GM23338 (cell line): ENCODE data around the gene ARHGEF16. TPM values are rescaled to one million over a fixed set of nuclear protein-coding genes. Genes with fewer than 3 reads are reported as not detected.

Experiments used
- ATAC-seq: fragments of 200-7000 bp; cut with Tn5 transposase; 3 replicates; pipeline ENCODE4 v1.9.1; 2020
- DNase-seq: peaks from one replicate; pipeline ENCODE4 v3.0.0-alpha.2; 2015; ENCODE audit warnings: low spot score
- H2AFZ ChIP-seq: fragments of 200-600 bp; sonication (generic); 2 replicates; pipeline ENCODE4 v1.8.0; 2016; ENCODE audit warnings: antibody characterized with exemption, mild to moderate bottlenecking, moderate library complexity
- H3F3A ChIP-seq: fragments of 200-600 bp; sonication (generic); replicated peaks from 2 replicates; pipeline ENCODE4 v1.8.0; 2017; ENCODE audit warnings: antibody characterized with exemption, mixed run types, low read depth
- H3K27ac ChIP-seq: fragments of 200-600 bp; sonication (generic); 2 replicates; pipeline ENCODE4 v1.6.1; 2016; ENCODE audit warnings: low read depth
- H3K27me3 ChIP-seq: fragments of 200-600 bp; sonication (generic); 2 replicates; pipeline ENCODE4 v1.8.0; 2016; ENCODE audit warnings: mild to moderate bottlenecking, mixed run types, moderate library complexity; ENCODE audit not compliant: insufficient read depth
- H3K36me3 ChIP-seq: fragments of 200-600 bp; sonication (generic); 2 replicates; pipeline ENCODE4 v1.8.0; 2016; ENCODE audit warnings: mild to moderate bottlenecking; ENCODE audit not compliant: insufficient read depth
- H3K4me1 ChIP-seq: fragments of 200-600 bp; sonication (generic); 2 replicates; pipeline ENCODE4 v1.8.0; 2016; ENCODE audit warnings: mild to moderate bottlenecking, moderate library complexity; ENCODE audit not compliant: insufficient read depth
- H3K4me2 ChIP-seq: fragments of 200-600 bp; sonication (generic); 2 replicates; pipeline ENCODE4 v1.7.1; 2017; ENCODE audit warnings: mixed run types
- H3K4me3 ChIP-seq: fragments of 200-600 bp; sonication (generic); 2 replicates; pipeline ENCODE4 v1.6.1; 2016; ENCODE audit warnings: mixed run types
- H3K79me2 ChIP-seq: fragments of 200-600 bp; sonication (generic); replicated peaks from 2 replicates; pipeline ENCODE4 v1.8.0; 2017; ENCODE audit warnings: mild to moderate bottlenecking; ENCODE audit not compliant: insufficient read depth
- H3K9me2 ChIP-seq: fragments of 200-600 bp; sonication (generic); 2 replicates; pipeline ENCODE4 v1.8.0; 2017; ENCODE audit not compliant: insufficient read depth
- H4K20me1 ChIP-seq: fragments of 200-600 bp; sonication (generic); replicated peaks from 2 replicates; pipeline ENCODE4 v1.8.0; 2017; ENCODE audit warnings: mild to moderate bottlenecking; ENCODE audit not compliant: insufficient read depth
- H3K27ac Mint-ChIP-seq: 2 replicates; pipeline ENCODE4 v1.8.0; 2020; ENCODE audit warnings: inconsistent platforms, mild to moderate bottlenecking, moderate library complexity, mixed read lengths
- H3K27me3 Mint-ChIP-seq: 3 replicates; pipeline ENCODE4 v1.8.0; 2022; ENCODE audit warnings: low read depth, mild to moderate bottlenecking, moderate library complexity, mixed read lengths, inconsistent platforms; ENCODE audit not compliant: insufficient read depth, poor library complexity
- H3K36me3 Mint-ChIP-seq: 3 replicates; pipeline ENCODE4 v1.8.0; 2021; ENCODE audit warnings: low read depth, mild to moderate bottlenecking, inconsistent platforms, moderate library complexity, mixed read lengths
- H3K4me1 Mint-ChIP-seq: 3 replicates; pipeline ENCODE4 v1.8.0; 2020; ENCODE audit warnings: mild to moderate bottlenecking, inconsistent platforms, mixed read lengths
- H3K4me3 Mint-ChIP-seq: 3 replicates; pipeline ENCODE4 v1.8.0; 2021; ENCODE audit warnings: moderate library complexity, mild to moderate bottlenecking, inconsistent platforms, mixed read lengths
- H3K9me3 Mint-ChIP-seq: 3 replicates; pipeline ENCODE4 v1.8.0; 2020; ENCODE audit warnings: moderate library complexity, mild to moderate bottlenecking, inconsistent platforms, mixed read lengths
- ETS1 ChIP-seq: IDR thresholded peaks from 2 replicates; pipeline ENCODE4 v1.6.1; 2016; ENCODE audit warnings: antibody characterized with exemption
- EZH2 ChIP-seq: fragments of 200-600 bp; sonication (generic); IDR thresholded peaks from one replicate; pipeline ENCODE4 v1.8.0; 2017; ENCODE audit warnings: antibody characterized with exemption, mild to moderate bottlenecking, low read depth; ENCODE audit not compliant: unreplicated experiment
- EZH2phosphoT487 ChIP-seq: fragments of 200-600 bp; sonication (generic); IDR thresholded peaks from one replicate; pipeline ENCODE4 v1.8.1; 2018; ENCODE audit warnings: antibody characterized with exemption; ENCODE audit not compliant: unreplicated experiment
- JUNB ChIP-seq: IDR thresholded peaks from one replicate; pipeline ENCODE4 v1.6.1; 2016; ENCODE audit warnings: antibody characterized with exemption; ENCODE audit not compliant: unreplicated experiment
- NANOG ChIP-seq: IDR thresholded peaks from 2 replicates; pipeline ENCODE4 v1.6.1; 2016; ENCODE audit warnings: antibody characterized with exemption, borderline replicate concordance
- STAT1 ChIP-seq: IDR thresholded peaks from one replicate; pipeline ENCODE4 v1.6.1; 2016; ENCODE audit warnings: antibody characterized with exemption; ENCODE audit not compliant: unreplicated experiment
- ZNF114 ChIP-seq: fragments of 250-450 bp; sonication (Bioruptor Pico); IDR thresholded peaks from 2 replicates; pipeline ENCODE4 v1.5.0; 2020; ENCODE audit warnings: mild to moderate bottlenecking, moderate library complexity
- ZNF331 ChIP-seq: fragments of 250-450 bp; sonication (Bioruptor Pico); IDR thresholded peaks from 2 replicates; pipeline ENCODE4 v1.5.0; 2020; ENCODE audit warnings: low read depth, mild to moderate bottlenecking, moderate library complexity
- polyA plus RNA-seq: library from polyadenylated mRNA; unstranded; fragments of >200 nt; fragmentation: Nextera tagmentation; extraction: Ambion mirVana; gene quantifications from 2 replicates; pipeline ENCODE4 v1.2.1, GENCODE V29; 2016
- total RNA-seq: library from RNA; depleted of rRNA; stranded (reverse); fragments of >200 nt; shearing (Covaris generic); gene quantifications from 2 replicates; pipeline ENCODE4 v1.2.3, GENCODE V29; 2014
- TF ChIP-seq, protein P1 (sequence below): fragments of 250-450 bp; sonication (Bioruptor Pico); IDR thresholded peaks from 2 replicates; pipeline ENCODE4 v1.5.0; 2020; ENCODE audit warnings: mild to moderate bottlenecking, moderate library complexity
- TF ChIP-seq, protein P2 (sequence below): IDR thresholded peaks from one replicate; pipeline ENCODE4 v1.6.1; 2018; ENCODE audit warnings: antibody characterized with exemption; ENCODE audit not compliant: unreplicated experiment

The ARHGEF16 gene
- total and polyA plus RNA-seq, 2 experiments from 2014 or later = 12.2 to 29.3 TPM

- TF ChIP-seq, protein P1, sequence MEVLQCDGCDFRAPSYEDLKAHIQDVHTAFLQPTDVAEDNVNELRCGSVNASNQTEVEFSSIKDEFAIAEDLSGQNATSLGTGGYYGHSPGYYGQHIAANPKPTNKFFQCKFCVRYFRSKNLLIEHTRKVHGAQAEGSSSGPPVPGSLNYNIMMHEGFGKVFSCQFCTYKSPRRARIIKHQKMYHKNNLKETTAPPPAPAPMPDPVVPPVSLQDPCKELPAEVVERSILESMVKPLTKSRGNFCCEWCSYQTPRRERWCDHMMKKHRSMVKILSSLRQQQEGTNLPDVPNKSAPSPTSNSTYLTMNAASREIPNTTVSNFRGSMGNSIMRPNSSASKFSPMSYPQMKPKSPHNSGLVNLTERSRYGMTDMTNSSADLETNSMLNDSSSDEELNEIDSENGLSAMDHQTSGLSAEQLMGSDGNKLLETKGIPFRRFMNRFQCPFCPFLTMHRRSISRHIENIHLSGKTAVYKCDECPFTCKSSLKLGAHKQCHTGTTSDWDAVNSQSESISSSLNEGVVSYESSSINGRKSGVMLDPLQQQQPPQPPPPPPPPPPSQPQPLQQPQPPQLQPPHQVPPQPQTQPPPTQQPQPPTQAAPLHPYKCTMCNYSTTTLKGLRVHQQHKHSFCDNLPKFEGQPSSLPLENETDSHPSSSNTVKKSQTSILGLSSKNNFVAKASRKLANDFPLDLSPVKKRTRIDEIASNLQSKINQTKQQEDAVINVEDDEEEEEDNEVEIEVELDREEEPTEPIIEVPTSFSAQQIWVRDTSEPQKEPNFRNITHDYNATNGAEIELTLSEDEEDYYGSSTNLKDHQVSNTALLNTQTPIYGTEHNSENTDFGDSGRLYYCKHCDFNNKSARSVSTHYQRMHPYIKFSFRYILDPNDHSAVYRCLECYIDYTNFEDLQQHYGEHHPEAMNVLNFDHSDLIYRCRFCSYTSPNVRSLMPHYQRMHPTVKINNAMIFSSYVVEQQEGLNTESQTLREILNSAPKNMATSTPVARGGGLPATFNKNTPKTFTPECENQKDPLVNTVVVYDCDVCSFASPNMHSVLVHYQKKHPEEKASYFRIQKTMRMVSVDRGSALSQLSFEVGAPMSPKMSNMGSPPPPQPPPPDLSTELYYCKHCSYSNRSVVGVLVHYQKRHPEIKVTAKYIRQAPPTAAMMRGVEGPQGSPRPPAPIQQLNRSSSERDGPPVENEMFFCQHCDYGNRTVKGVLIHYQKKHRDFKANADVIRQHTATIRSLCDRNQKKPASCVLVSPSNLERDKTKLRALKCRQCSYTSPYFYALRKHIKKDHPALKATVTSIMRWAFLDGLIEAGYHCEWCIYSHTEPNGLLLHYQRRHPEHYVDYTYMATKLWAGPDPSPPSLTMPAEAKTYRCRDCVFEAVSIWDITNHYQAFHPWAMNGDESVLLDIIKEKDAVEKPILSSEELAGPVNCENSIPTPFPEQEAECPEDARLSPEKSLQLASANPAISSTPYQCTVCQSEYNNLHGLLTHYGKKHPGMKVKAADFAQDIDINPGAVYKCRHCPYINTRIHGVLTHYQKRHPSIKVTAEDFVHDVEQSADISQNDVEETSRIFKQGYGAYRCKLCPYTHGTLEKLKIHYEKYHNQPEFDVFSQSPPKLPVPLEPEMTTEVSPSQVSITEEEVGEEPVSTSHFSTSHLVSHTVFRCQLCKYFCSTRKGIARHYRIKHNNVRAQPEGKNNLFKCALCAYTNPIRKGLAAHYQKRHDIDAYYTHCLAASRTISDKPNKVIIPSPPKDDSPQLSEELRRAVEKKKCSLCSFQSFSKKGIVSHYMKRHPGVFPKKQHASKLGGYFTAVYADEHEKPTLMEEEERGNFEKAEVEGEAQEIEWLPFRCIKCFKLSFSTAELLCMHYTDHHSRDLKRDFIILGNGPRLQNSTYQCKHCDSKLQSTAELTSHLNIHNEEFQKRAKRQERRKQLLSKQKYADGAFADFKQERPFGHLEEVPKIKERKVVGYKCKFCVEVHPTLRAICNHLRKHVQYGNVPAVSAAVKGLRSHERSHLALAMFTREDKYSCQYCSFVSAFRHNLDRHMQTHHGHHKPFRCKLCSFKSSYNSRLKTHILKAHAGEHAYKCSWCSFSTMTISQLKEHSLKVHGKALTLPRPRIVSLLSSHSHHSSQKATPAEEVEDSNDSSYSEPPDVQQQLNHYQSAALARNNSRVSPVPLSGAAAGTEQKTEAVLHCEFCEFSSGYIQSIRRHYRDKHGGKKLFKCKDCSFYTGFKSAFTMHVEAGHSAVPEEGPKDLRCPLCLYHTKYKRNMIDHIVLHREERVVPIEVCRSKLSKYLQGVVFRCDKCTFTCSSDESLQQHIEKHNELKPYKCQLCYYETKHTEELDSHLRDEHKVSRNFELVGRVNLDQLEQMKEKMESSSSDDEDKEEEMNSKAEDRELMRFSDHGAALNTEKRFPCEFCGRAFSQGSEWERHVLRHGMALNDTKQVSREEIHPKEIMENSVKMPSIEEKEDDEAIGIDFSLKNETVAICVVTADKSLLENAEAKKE = no peak
- TF ChIP-seq ETS1 = no peak
- TF ChIP-seq NANOG = no peak
- TF ChIP-seq EZH2phosphoT487 = no peak
- no peak for TF ChIP-seq JUNB
Observed at GRCh38 chr1:3475839-3476573, 21.5 kb downstream of the ARHGEF16 start (continued).

GRCh38 chr1:3476666-3477065 is 22.2 kb downstream of the ARHGEF16 start:
- H3K9me2 ChIP-seq = no peaks in the 10 kb centered on the region
- H3K27ac ChIP-seq = no peak overlapping the region
- no peak overlapping the region for H3K4me2 ChIP-seq
- no peaks in the 10 kb centered on the region for H3K27me3 ChIP-seq
- H3K4me1 Mint-ChIP-seq = peaks cover 5% of the 10 kb centered on the region; the same call in 2 of the 3 replicates
- no peaks in the 10 kb centered on the region for H3K79me2 ChIP-seq
- H3K36me3 ChIP-seq = no peaks in the 10 kb centered on the region
- 0 out of 2 replicates have a peak, but pooled peaks cover under 1% of the 10 kb centered on the region for H3K4me1 ChIP-seq
- no peak overlapping the region for H3K27ac Mint-ChIP-seq
- no peaks in the 10 kb centered on the region for H4K20me1 ChIP-seq
- no peak overlapping the region for H3K4me3 Mint-ChIP-seq
- H3K27me3 Mint-ChIP-seq = no peaks in the 10 kb centered on the region
- no peak overlapping the region for H2AFZ ChIP-seq
- no peaks in the 10 kb centered on the region for H3K9me3 Mint-ChIP-seq
- DNase-seq = no peak
- ATAC-seq = no peak
- no peaks in the 10 kb centered on the region for H3F3A ChIP-seq
- peaks cover 8% of the 10 kb centered on the region for H3K36me3 Mint-ChIP-seq
- H3K4me3 ChIP-seq = no peak overlapping the region
- TF ChIP-seq, protein P2, sequence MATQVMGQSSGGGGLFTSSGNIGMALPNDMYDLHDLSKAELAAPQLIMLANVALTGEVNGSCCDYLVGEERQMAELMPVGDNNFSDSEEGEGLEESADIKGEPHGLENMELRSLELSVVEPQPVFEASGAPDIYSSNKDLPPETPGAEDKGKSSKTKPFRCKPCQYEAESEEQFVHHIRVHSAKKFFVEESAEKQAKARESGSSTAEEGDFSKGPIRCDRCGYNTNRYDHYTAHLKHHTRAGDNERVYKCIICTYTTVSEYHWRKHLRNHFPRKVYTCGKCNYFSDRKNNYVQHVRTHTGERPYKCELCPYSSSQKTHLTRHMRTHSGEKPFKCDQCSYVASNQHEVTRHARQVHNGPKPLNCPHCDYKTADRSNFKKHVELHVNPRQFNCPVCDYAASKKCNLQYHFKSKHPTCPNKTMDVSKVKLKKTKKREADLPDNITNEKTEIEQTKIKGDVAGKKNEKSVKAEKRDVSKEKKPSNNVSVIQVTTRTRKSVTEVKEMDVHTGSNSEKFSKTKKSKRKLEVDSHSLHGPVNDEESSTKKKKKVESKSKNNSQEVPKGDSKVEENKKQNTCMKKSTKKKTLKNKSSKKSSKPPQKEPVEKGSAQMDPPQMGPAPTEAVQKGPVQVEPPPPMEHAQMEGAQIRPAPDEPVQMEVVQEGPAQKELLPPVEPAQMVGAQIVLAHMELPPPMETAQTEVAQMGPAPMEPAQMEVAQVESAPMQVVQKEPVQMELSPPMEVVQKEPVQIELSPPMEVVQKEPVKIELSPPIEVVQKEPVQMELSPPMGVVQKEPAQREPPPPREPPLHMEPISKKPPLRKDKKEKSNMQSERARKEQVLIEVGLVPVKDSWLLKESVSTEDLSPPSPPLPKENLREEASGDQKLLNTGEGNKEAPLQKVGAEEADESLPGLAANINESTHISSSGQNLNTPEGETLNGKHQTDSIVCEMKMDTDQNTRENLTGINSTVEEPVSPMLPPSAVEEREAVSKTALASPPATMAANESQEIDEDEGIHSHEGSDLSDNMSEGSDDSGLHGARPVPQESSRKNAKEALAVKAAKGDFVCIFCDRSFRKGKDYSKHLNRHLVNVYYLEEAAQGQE = no peak
- TF ChIP-seq STAT1 (no peak), ZNF331 (CRISPR knock-in tag) (no peak), EZH2phosphoT487 (no peak), ZNF114 (CRISPR knock-in tag) (no peak), JUNB (no peak), EZH2 (no peak), ETS1 (no peak)
